KOPT-K1 (cell line): ENCODE measurements around the gene SLC9A5.

Source experiments
- H3K27ac ChIP-seq: fragments of 200-600 bp; sonication (generic); 2 replicates; pipeline ENCODE4 v1.5.1; 2016; ENCODE audit warnings: antibody characterized with exemption, mild to moderate bottlenecking, low read depth, low read length; ENCODE audit not compliant: poor library complexity, severe bottlenecking
- H3K36me3 ChIP-seq: fragments of 200-600 bp; sonication (generic); 2 replicates; pipeline ENCODE4 v1.5.1; 2017; ENCODE audit warnings: antibody characterized with exemption, mild to moderate bottlenecking, low read length, moderate library complexity; ENCODE audit not compliant: insufficient read depth
- H3K9me3 ChIP-seq: fragments of 200-600 bp; sonication (generic); 2 replicates; pipeline ENCODE4 v1.5.1; 2017; ENCODE audit warnings: antibody characterized with exemption, low read length, mild to moderate bottlenecking; ENCODE audit not compliant: insufficient read depth, poor library complexity, severe bottlenecking

SLC9A5 gene

GRCh38 chr16:67208154-67208896, 40.5 kb upstream of the SLC9A5 start:
- Histone ChIP-seq H3K36me3 (peaks cover 26% of the 10 kb centered on the region), H3K27ac (no peak overlapping the region), H3K9me3 (no peaks in the 10 kb centered on the region)

GRCh38 chr16:67209565-67209964, 39.2 kb upstream of the SLC9A5 start:
- Histone ChIP-seq H3K9me3 (no peaks in the 10 kb centered on the region), H3K27ac (no peak overlapping the region), H3K36me3 (peaks cover 13% of the 10 kb centered on the region; the same call in 1 of the 2 replicates)

GRCh38 chr16:67210069-67210937, 38.5 kb upstream of the SLC9A5 start:
- Histone ChIP-seq H3K9me3 (no peaks in the 10 kb centered on the region), H3K36me3 (0 out of 2 replicates have a peak, but pooled peaks cover 13% of the 10 kb centered on the region), H3K27ac (no peak overlapping the region)

- Histone ChIP-seq H3K27ac (no peak overlapping the region), H3K36me3 (0 out of 2 replicates have a peak, but pooled peaks cover 1% of the 10 kb centered on the region), H3K9me3 (no peaks in the 10 kb centered on the region)
These were observed 37.1 kb upstream of the SLC9A5 start for GRCh38 chr16:67211674-67212073.

- Histone ChIP-seq H3K36me3 (no peaks in the 10 kb centered on the region), H3K9me3 (no peaks in the 10 kb centered on the region), H3K27ac (no peak overlapping the region)
These were observed 36.0 kb upstream of the SLC9A5 start for GRCh38 chr16:67212766-67213165.

- Histone ChIP-seq H3K27ac (no peak overlapping the region), H3K36me3 (no peaks in the 10 kb centered on the region), H3K9me3 (no peaks in the 10 kb centered on the region)
These were observed 35.4 kb upstream of the SLC9A5 start for GRCh38 chr16:67213197-67214019.

- Histone ChIP-seq H3K27ac (no peak overlapping the region), H3K9me3 (no peaks in the 10 kb centered on the region), H3K36me3 (no peaks in the 10 kb centered on the region)
These were observed 33.1 kb upstream of the SLC9A5 start for GRCh38 chr16:67215706-67216105.

GRCh38 chr16:67216612-67217490, 31.9 kb upstream of the SLC9A5 start:
- Histone ChIP-seq H3K27ac (no peak overlapping the region), H3K36me3 (no peaks in the 10 kb centered on the region), H3K9me3 (no peaks in the 10 kb centered on the region)

- H3K36me3 ChIP-seq: peaks cover 11% of the 10 kb centered on the region
- no peak overlapping the region for H3K27ac ChIP-seq
These were observed 24.8 kb upstream of the SLC9A5 start for GRCh38 chr16:67223992-67224391.

GRCh38 chr16:67226295-67226803, 22.4 kb upstream of the SLC9A5 start:
- H3K9me3 ChIP-seq: no peaks in the 10 kb centered on the region
- H3K27ac ChIP-seq: peak overlapping the region; percentile 70
- H3K36me3 ChIP-seq: peaks cover 34% of the 10 kb centered on the region

More at GRCh38 chr16:67223992-67224391, 24.8 kb upstream of the SLC9A5 start:
- no peaks in the 10 kb centered on the region for H3K9me3 ChIP-seq

GRCh38 chr16:67226804-67227566, 21.8 kb upstream of the SLC9A5 start, which contains the start of gene TMEM208:
Gene TMEM208, plus strand, starts transcription at chr16:67227130. Its CDS starts 89 bp downstream, at chr16:67227219.
- H3K27ac ChIP-seq: peak within 1 kb of the TSS; percentile 70

GRCh38 chr16:67227567-67227921, 21.2 kb upstream of the SLC9A5 start:
- peak overlapping the region; percentile 70 for H3K27ac ChIP-seq
- H3K9me3 ChIP-seq: no peaks in the 10 kb centered on the region
- peaks cover 43% of the 10 kb centered on the region for H3K36me3 ChIP-seq

More at GRCh38 chr16:67226804-67227566, 21.8 kb upstream of the SLC9A5 start, which contains the start of gene TMEM208:
- H3K36me3 ChIP-seq: peaks cover 40% of the 10 kb centered on the region
- H3K9me3 ChIP-seq: no peaks in the 10 kb centered on the region

- peak overlapping the region; percentile 70 for H3K27ac ChIP-seq
- H3K36me3 ChIP-seq: peaks cover 45% of the 10 kb centered on the region
- no peaks in the 10 kb centered on the region for H3K9me3 ChIP-seq
These were observed 20.6 kb upstream of the SLC9A5 start for GRCh38 chr16:67228034-67228785.
